Measurements from ENCODE around the gene VSTM4. TPM values are rescaled to one million over a fixed set of nuclear protein-coding genes. Genes with fewer than 3 reads are reported as not detected.

Gene VSTM4
- total and polyA plus RNA-seq, 2 of the 4 experiments (the other 2 are of a cell fraction) = 2.4 to 2.9 TPM

GRCh38 chr10:49153115-49153514 is 37.8 kb upstream of the VSTM4 start:
- Histone ChIP-seq H3K36me3 (ENCODE audit: control insufficient read depth, insufficient read depth, low read length) (no peaks in the 10 kb centered on the region), H4K20me1 (ENCODE audit: insufficient read depth, low read length) (no peaks in the 10 kb centered on the region), H3K56ac (ENCODE audit: extremely low read depth, insufficient read depth, low read length) (no peak overlapping the region), H4K91ac (ENCODE audit: insufficient read depth, low read depth, low read length) (no peak overlapping the region), H3K4ac (ENCODE audit: low read depth, low read length) (no peak overlapping the region), H2BK120ac (ENCODE audit: low read depth, low read length) (0 out of 2 replicates have a peak overlapping the region, but pooled peaks have one; percentile 6), H3K27me3 (ENCODE audit: control insufficient read depth, insufficient read depth, low read length) (no peaks in the 10 kb centered on the region), H3K9me3 (ENCODE audit: control insufficient read depth, insufficient read depth, low read length) (no peaks in the 10 kb centered on the region), H2BK5ac (ENCODE audit: low read depth, low read length, poor library complexity, severe bottlenecking) (no peak overlapping the region), H4K5ac (ENCODE audit: low read depth, low read length) (no peak overlapping the region), H2AK9ac (replicated peaks; ENCODE audit: low read depth, low read length, poor library complexity) (no peak overlapping the region), H3K4me3 (ENCODE audit: insufficient read depth, low read depth, low read length) (no peak overlapping the region), H3K23ac (ENCODE audit: low read depth, low read length) (no peak overlapping the region), H4K8ac (ENCODE audit: low read depth in 2 of 2, low read length in 2 of 2) (no peak overlapping the region), H3K27ac (ENCODE audit: insufficient read depth, low read length) (no peak overlapping the region), H2BK15ac (ENCODE audit: low read depth, low read length) (no peak overlapping the region), H3K14ac (replicated peaks; ENCODE audit: low read depth, low read length) (no peak overlapping the region), H2AFZ (replicated peaks; ENCODE audit: low read length, poor library complexity) (peak overlapping the region; percentile 9), H3K9me1 (ENCODE audit: insufficient read depth, low read length) (peaks cover 8% of the 10 kb centered on the region), H2AK5ac (ENCODE audit: low read depth, low read length) (peak overlapping the region; percentile 17; the same call in 1 of the 2 replicates), H3K4me2 (ENCODE audit: low read depth, low read length) (no peak overlapping the region), H3K4me1 (ENCODE audit: control insufficient read depth, insufficient read depth, low read length) (peaks cover 4% of the 10 kb centered on the region), H3K9ac (ENCODE audit: low read depth, low read length) (no peak overlapping the region), H2BK20ac (ENCODE audit: low read depth, low read length) (peak overlapping the region; percentile 57; the same call in 1 of the 2 replicates), H3K18ac (ENCODE audit: low read depth, low read length) (no peak overlapping the region), H3K79me1 (ENCODE audit: low read depth in 1 of 2, low read length in 2 of 2) (no peaks in the 10 kb centered on the region)
- 50% methylated on average over 1 of the region's 4 CpGs; no CpG with 5 or more reads in 1 of the 2 experiments for WGBS, 2 experiments (ENCODE audit: extremely low coverage in 2 of 2, insufficient read length in 1 of 2)
- TF ChIP-seq, protein P1, sequence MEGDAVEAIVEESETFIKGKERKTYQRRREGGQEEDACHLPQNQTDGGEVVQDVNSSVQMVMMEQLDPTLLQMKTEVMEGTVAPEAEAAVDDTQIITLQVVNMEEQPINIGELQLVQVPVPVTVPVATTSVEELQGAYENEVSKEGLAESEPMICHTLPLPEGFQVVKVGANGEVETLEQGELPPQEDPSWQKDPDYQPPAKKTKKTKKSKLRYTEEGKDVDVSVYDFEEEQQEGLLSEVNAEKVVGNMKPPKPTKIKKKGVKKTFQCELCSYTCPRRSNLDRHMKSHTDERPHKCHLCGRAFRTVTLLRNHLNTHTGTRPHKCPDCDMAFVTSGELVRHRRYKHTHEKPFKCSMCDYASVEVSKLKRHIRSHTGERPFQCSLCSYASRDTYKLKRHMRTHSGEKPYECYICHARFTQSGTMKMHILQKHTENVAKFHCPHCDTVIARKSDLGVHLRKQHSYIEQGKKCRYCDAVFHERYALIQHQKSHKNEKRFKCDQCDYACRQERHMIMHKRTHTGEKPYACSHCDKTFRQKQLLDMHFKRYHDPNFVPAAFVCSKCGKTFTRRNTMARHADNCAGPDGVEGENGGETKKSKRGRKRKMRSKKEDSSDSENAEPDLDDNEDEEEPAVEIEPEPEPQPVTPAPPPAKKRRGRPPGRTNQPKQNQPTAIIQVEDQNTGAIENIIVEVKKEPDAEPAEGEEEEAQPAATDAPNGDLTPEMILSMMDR (conservative IDR thresholded peaks at IDR 0.05; ENCODE audit: low read depth, low read length) = no peak
- DNase-seq (no peak), ATAC-seq (ENCODE audit: low read depth) (no peak)
- ChIA-PET POLR2A (ENCODE audit: unreplicated experiment) (no interaction called here), CTCF (no interaction called here)
- dilution Hi-C loops (cut with HindIII; ENCODE audit: low sequenced_read_pairs, unreplicated experiment) = no loop called here
- no TSS peak for BruUV-seq (replicated peaks)
- intact Hi-C loops (cut with micrococcal nuclease) = no loop called here
- in situ Hi-C loops (cut with MboI; ENCODE audit: low sequenced_read_pairs) = no loop called here
